Neuron (in vitro differentiated cells): ENCODE results near the gene ASB9.

Experiments used
- H2AFZ ChIP-seq: one replicate; pipeline ENCODE4 v1.6.1; 2013; ENCODE audit warnings: low read depth, mild to moderate bottlenecking, inconsistent platforms, low read length, moderate library complexity
- H3K27me3 ChIP-seq: one replicate; pipeline ENCODE4 v1.6.1; 2013; ENCODE audit warnings: low read length; ENCODE audit not compliant: insufficient read depth
- H3K36me3 ChIP-seq: one replicate; pipeline ENCODE4 v1.6.1; 2013; ENCODE audit warnings: low read length; ENCODE audit not compliant: insufficient read depth
- H3K4me1 ChIP-seq: one replicate; pipeline ENCODE4 v1.6.1; 2013; ENCODE audit warnings: low read length; ENCODE audit not compliant: insufficient read depth
- H3K4me3 ChIP-seq: 2 replicates; pipeline ENCODE4 v1.5.1; 2013; ENCODE audit warnings: mild to moderate bottlenecking, low read length, moderate library complexity
- H3K9me3 ChIP-seq: one replicate; pipeline ENCODE4 v1.6.1; 2013; ENCODE audit warnings: low read length

Gene ASB9

GRCh38 chrX:15224747-15225146, 45.1 kb downstream of the ASB9 start:
- Histone ChIP-seq H3K27me3 (peaks cover 4% of the 10 kb centered on the region), H2AFZ (no peak overlapping the region), H3K9me3 (no peaks in the 10 kb centered on the region), H3K4me1 (no peaks in the 10 kb centered on the region), H3K36me3 (no peaks in the 10 kb centered on the region), H3K4me3 (no peak overlapping the region)

- H3K4me3 ChIP-seq, result no peak overlapping the region
- H3K9me3 ChIP-seq, result no peaks in the 10 kb centered on the region
- H3K36me3 ChIP-seq, result no peaks in the 10 kb centered on the region
- H3K4me1 ChIP-seq, result no peaks in the 10 kb centered on the region
- H2AFZ ChIP-seq, result no peak overlapping the region
- peaks cover 6% of the 10 kb centered on the region for H3K27me3 ChIP-seq
These were observed 48.6 kb downstream of the ASB9 start for GRCh38 chrX:15221321-15221720.

- Histone ChIP-seq H3K4me1 (no peaks in the 10 kb centered on the region), H3K9me3 (no peaks in the 10 kb centered on the region), H3K4me3 (no peak overlapping the region), H3K27me3 (peaks cover 7% of the 10 kb centered on the region), H2AFZ (no peak overlapping the region), H3K36me3 (no peaks in the 10 kb centered on the region)
These were observed 52.7 kb downstream of the ASB9 start for GRCh38 chrX:15217161-15217560.

DNA sequence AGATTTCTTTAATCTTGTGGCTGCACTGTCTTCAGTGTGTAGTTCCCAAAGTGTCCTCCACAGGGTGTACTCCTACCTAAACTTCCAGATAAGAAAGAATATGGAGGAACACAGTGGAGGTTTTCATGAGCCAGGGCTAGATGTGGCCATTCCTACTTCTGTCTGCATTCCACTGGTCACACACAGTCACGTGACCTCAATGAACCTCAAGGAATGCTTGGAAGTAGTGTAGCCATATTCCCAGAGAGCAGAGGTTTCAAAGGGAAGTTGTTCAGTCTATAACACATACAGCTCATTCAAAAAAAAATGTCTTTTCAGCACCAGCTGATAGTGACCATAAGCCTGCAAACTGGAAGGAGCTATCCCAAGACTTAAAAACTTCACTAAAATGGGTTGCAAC, 53.6 kb downstream of the ASB9 start:
- Histone ChIP-seq H3K4me3 (no peak overlapping the region), H3K9me3 (no peaks in the 10 kb centered on the region), H3K4me1 (no peaks in the 10 kb centered on the region), H3K36me3 (no peaks in the 10 kb centered on the region), H3K27me3 (peaks cover 9% of the 10 kb centered on the region), H2AFZ (no peak overlapping the region)

DNA sequence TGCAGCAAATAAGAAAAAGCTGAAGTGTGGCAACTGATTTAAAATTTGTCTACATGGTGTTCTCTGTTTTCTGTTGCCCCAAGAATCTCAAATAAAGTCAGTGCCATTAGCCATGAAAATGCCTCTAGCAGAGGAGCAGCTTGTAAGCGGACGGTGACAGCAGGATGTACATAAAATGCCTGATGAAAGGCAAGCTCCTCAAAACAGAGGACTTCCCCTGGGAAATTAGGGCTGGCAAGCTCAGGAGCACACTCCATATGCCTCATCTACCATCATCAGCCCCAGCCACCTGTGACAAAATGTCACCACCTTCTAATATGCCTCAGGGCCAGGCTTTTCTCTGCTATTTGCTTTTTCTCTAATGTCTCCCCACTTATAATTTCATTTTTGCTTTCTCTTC, 54.5 kb downstream of the ASB9 start:
- no peaks in the 10 kb centered on the region for H3K36me3 ChIP-seq
- H3K27me3 ChIP-seq, result peaks cover 9% of the 10 kb centered on the region
- no peaks in the 10 kb centered on the region for H3K9me3 ChIP-seq
- no peak overlapping the region for H3K4me3 ChIP-seq
- no peaks in the 10 kb centered on the region for H3K4me1 ChIP-seq
- no peak overlapping the region for H2AFZ ChIP-seq

DNA sequence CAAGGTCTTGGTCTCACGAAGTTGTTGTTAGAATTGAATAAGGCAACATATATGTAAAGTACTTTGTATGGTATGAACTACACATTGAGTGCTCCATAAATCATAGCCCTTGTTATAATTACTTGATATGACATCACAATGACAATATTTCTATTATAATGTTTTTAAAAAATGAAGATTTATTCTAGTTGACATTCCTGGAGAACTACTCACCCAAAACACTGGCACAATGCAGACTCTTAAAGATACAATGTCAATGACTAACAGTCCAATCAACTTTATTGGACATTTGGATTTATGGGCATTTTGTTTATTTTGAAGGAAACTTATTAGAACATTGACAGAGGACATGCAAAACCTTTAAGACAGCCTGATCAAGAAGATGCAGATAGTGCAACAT, 55.3 kb downstream of the ASB9 start:
- H3K36me3 ChIP-seq, result no peaks in the 10 kb centered on the region
- no peak overlapping the region for H2AFZ ChIP-seq
- H3K4me1 ChIP-seq, result no peaks in the 10 kb centered on the region

GRCh38 chrX:15209096-15209495, 60.8 kb downstream of the ASB9 start:
- H2AFZ ChIP-seq, result no peak overlapping the region
- H3K36me3 ChIP-seq, result no peaks in the 10 kb centered on the region
- H3K27me3 ChIP-seq, result peaks cover 11% of the 10 kb centered on the region
- no peak overlapping the region for H3K4me3 ChIP-seq
- no peaks in the 10 kb centered on the region for H3K4me1 ChIP-seq
- H3K9me3 ChIP-seq, result no peaks in the 10 kb centered on the region

More for the DNA sequence above, 55.3 kb downstream of the ASB9 start:
- Histone ChIP-seq H3K4me3 (no peak overlapping the region), H3K27me3 (peaks cover 9% of the 10 kb centered on the region), H3K9me3 (no peaks in the 10 kb centered on the region)

DNA sequence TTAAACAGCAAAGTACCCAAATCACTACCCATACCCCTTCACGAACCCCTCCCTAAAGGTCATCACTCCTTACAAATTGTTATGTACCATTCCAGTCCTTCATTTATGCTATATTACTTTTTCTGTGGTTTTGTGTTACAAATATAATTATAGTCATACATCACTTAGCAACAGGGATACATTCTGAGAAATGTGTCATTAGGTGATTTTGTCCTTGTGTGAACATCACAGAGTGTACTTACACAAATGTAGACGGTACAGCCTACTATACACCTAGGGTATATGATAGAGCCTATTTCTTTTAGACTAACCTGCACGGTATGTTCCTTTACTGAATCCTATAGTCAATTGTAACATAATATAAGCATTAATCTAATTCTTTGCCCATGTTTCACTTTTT, 61.9 kb downstream of the ASB9 start:
- H3K4me1 ChIP-seq, result no peaks in the 10 kb centered on the region
- no peaks in the 10 kb centered on the region for H3K9me3 ChIP-seq
- H3K36me3 ChIP-seq, result no peaks in the 10 kb centered on the region
- no peak overlapping the region for H3K4me3 ChIP-seq
- H3K27me3 ChIP-seq, result peaks cover 10% of the 10 kb centered on the region
- H2AFZ ChIP-seq, result no peak overlapping the region

- no peak overlapping the region for H3K4me3 ChIP-seq
- H2AFZ ChIP-seq, result no peak overlapping the region
- peaks cover 10% of the 10 kb centered on the region for H3K27me3 ChIP-seq
- H3K9me3 ChIP-seq, result no peaks in the 10 kb centered on the region
- no peaks in the 10 kb centered on the region for H3K4me1 ChIP-seq
- no peaks in the 10 kb centered on the region for H3K36me3 ChIP-seq
These were observed 62.5 kb downstream of the ASB9 start for GRCh38 chrX:15207384-15207783.

GRCh38 chrX:15206306-15206705, 63.6 kb downstream of the ASB9 start:
- Histone ChIP-seq H3K9me3 (no peaks in the 10 kb centered on the region), H3K4me1 (no peaks in the 10 kb centered on the region), H3K4me3 (no peak overlapping the region), H3K27me3 (peaks cover 12% of the 10 kb centered on the region), H3K36me3 (no peaks in the 10 kb centered on the region), H2AFZ (no peak overlapping the region)

- Histone ChIP-seq H3K4me3 (no peak overlapping the region), H2AFZ (no peak overlapping the region), H3K4me1 (no peaks in the 10 kb centered on the region), H3K27me3 (peaks cover 15% of the 10 kb centered on the region), H3K36me3 (no peaks in the 10 kb centered on the region), H3K9me3 (no peaks in the 10 kb centered on the region)
These were observed 65.6 kb downstream of the ASB9 start for GRCh38 chrX:15204130-15204751.

- no peak overlapping the region for H3K4me3 ChIP-seq
- H3K27me3 ChIP-seq, result peaks cover 15% of the 10 kb centered on the region
- no peaks in the 10 kb centered on the region for H3K4me1 ChIP-seq
- H3K36me3 ChIP-seq, result no peaks in the 10 kb centered on the region
- H3K9me3 ChIP-seq, result no peaks in the 10 kb centered on the region
- no peak overlapping the region for H2AFZ ChIP-seq
These were observed 66.2 kb downstream of the ASB9 start for GRCh38 chrX:15203694-15204093.

GRCh38 chrX:15202454-15203177, 67.3 kb downstream of the ASB9 start:
- no peaks in the 10 kb centered on the region for H3K9me3 ChIP-seq
- H3K4me3 ChIP-seq, result no peak overlapping the region
- no peak overlapping the region for H2AFZ ChIP-seq
- no peaks in the 10 kb centered on the region for H3K4me1 ChIP-seq
- H3K36me3 ChIP-seq, result no peaks in the 10 kb centered on the region
- H3K27me3 ChIP-seq, result peaks cover 15% of the 10 kb centered on the region

- no peaks in the 10 kb centered on the region for H3K4me1 ChIP-seq
- H2AFZ ChIP-seq, result no peak overlapping the region
- no peaks in the 10 kb centered on the region for H3K9me3 ChIP-seq
- H3K27me3 ChIP-seq, result peaks cover 15% of the 10 kb centered on the region
- no peaks in the 10 kb centered on the region for H3K36me3 ChIP-seq
- no peak overlapping the region for H3K4me3 ChIP-seq
These were observed 69.0 kb downstream of the ASB9 start for GRCh38 chrX:15200871-15201270.
